HG03342 (cell line): ENCODE results near the gene CALML3.

Experiments used
- ATAC-seq: cut with Tn5 transposase; IDR thresholded peaks from one replicate; pipeline ENCODE4 v1.9.1; 2021; ENCODE audit warnings: mild to moderate bottlenecking, moderate library complexity; ENCODE audit not compliant: unreplicated experiment

Gene CALML3

DNA sequence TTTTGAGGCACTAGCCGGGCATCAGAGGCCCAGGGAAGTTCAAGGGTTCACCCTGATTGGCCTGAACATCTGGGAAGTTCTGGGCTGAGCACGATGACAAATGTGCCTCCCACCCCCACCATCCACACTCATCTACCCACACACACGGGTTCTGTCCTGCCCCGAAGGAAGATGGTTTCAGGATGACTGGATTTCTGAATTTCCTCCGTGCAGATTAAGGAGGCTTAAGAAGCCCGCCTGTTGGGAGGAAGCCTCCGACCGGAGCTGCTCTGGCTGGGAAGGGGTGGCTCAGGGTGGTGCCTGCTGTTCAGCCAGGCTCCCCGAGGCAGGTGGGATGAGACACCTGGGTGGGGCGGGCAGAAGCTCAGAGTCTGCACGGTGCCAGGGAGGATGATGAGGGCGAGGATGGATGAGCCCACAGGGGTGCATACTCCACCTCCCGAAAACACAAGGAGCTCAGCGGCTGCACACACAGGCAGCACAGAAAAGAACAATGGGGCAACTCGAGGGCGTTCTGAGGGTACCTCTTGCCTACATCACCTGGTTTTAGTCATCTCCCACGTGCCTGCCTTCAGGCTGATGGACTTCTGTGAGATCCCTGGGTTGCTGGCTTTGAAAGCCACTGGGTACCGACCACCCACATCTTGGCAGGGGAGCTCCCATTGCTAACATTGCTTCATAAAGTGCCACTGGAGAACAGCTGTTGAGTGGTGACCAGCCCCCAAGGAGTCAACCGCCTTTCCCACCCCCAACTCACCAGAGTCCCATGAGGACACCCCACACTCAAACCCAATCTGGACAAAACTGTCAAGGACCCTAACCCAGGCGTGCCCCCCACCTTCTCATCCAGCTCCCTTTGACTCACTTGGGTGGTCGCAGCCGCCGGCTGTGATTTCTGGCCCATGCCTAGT lies 41.2 kb downstream of the CALML3 start:
- ATAC-seq = no peak

DNA sequence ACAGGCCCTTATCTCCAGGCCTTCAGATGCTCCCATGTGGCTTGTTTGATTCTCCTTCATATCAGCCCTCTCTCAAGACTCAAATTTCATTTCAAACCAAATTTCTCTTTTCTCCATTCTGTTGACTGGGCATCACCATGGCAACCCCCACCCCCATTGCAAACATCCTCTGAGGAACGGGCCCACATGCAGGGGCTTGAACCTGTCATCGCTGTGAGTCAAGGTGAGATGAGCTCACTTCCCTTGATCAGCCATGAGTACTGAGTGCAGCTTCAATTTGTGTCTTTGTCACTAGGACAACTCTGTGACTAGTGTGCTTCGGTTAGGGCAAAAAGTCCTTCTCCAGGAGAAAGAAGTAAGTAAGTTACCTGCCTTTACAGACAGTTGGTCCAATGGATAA lies 41.9 kb downstream of the CALML3 start:
- ATAC-seq = no peak

DNA sequence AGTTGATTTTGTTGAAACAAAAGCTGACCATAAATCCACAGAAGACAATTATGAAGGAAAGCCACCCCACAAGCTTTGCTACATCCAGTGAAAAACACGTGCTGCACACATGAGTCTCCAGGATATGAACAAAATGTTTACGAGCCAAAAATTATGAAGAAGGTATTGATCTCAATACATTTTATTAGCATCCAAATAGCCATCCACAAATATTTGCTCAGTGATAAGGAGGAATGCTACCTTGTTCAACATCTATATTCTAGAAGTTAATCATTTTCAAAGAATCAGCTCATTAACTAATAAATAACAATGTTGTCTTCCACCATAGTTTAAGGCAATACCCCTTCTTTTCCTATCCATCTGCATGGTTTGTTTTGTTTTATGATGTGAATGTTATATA lies 42.7 kb downstream of the CALML3 start:
- no peak for ATAC-seq

DNA sequence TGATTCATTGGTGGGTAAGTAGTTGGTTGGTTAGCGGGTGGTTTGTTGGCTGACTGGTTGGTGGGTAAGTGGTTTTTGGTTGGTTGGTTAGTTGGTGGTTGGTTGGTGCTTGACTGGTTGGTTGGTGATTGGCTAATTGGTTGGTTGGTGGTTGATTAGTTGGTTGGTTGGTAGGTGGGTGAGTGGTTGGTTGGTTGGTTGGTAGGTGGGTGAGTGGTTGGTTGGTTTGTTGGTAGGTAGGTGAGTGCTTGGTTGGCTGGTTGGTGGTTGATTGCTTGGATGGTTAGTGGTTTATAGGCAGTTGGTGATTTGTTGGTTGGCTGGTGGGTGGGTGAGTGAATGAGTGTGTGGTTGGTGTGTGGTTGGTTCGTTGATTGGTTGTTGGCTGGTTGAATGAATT lies 44.2 kb downstream of the CALML3 start:
- no peak for ATAC-seq

DNA sequence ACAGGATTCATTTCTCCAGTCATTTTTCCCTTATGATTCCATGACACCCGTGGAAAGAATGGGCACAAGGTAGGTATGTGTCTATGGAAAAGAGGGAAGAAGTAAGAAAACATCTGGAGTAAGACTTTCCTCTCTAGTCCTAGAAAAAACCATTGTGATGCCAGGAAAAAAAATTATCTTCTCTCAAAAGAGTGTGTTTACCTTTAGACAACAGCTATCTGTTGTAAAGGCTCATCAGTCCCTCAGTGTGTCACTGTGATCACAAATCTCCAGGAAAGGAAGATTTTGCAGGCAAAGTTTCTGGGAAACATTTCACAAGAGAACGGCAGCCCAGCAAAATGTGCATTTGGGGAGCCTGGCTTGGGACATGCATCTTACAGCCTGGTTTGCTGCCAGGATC lies 44.8 kb downstream of the CALML3 start:
- no peak for ATAC-seq

DNA sequence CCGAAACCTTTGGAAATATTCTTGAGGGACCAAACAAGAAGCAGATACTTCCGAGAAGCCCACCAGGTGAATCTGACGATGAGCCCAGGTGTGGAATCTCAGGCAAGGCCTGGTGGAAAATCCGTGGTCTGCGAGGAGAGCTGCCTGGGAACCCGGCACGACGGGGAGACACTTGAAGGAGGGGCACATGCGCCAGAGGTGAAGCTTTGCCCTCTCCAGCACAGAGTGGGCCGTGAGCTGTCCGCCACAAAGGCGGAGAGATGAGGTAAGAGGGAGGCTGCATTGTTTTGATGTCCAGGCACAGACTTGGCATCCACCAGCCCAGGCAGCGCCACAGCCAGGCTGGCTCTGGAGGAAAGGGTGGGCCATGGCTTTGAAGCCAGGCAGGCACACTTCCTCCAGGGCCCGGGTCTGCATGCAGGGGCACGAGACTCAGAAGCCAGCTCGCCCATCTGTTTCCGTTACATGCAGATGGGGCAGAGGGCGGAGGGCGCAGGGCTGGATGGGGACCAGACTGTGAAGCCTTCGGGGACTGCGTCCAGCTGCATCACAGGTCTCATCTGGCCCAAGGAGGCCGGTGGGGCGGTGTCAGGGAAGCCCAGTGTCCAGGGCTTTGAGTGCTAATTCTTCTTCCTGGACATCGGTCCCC lies 45.4 kb downstream of the CALML3 start:
- no peak for ATAC-seq

DNA sequence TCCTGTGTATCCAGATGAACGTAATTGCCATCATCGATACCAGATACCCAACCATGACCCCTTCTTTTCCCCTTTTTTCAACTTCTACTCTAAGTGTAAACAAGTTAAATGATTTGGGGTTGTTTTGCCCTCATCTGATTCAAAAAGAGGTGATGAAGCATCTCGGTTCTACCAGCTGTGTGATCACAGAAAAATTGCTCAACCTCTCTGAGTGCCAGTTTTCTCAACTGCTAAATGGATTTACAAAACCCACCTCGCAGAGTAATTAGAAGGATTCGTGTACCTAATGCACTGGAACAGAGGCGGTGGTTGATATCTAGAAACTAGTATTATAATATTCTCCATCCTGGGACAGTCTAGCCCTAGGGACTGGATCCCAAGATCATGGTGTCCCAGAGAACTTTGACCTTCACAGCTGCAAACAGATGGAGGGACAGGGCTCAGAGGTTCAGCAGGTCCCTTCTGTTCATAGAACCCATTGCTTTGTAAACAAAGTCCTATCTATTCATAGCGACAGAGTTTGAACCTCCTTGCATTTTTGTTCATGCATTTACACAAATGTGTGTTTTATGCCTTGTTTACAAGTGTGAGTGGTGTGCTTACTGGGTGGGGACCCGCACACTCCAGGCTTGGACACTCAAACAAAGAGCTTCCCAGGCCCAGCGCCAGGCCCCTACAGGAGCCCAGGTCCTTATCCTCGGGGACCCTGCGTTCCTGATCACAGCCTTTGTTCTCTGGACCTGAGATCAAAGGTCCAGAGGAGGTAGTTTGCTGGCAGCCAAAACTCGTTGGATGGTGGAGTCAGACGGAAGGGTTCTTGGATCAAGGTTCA lies 46.4 kb downstream of the CALML3 start:
- no peak for ATAC-seq

DNA sequence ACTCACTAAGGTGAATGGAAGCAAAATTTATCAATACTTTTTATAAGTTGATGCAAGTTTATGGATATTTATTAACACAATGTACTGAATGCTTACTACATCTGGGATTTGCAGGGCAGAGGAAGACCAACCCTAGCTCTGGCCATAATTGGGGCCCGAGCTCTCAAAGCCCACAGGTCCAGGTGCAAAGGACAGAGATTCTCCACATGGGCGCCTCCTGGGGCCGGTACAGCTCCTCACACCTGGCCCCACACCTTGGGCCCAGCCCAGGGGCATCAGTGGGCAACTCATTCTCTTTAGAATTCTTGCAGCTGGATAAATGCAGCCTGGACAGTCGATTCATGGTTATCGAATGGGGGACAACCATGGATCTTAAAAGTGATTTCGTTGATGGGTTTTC lies 47.1 kb downstream of the CALML3 start:
- ATAC-seq = no peak

DNA sequence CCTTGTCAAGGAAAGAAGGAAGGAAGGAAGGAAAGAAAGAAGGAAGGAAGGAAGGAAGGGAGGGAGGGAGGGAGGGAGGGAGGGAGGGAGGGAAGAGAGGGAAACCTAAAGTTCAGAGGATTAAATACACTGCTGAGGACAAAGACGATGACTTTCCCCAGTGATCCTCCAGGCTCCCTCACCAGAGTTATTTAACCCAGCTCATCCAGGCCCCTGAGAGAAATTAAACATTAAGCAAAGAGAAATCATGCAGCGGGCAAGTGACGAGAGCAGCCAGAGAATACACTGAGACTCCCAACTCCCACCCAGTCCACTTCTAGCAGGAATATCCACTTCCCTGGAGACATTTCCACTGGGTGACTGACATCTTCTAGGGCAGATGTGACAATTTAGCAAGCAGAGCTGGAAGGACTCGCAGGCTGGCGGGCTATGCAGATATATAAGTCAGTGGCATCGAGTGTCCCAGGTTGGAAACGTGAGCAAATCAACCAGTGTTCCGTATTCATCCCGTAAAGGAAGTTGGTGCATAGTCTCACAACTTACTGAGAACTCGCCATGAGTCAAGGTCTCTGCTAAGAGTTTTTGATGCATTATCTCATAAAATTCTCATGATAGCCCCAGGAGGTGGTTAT lies 48.7 kb downstream of the CALML3 start:
- no peak for ATAC-seq

DNA sequence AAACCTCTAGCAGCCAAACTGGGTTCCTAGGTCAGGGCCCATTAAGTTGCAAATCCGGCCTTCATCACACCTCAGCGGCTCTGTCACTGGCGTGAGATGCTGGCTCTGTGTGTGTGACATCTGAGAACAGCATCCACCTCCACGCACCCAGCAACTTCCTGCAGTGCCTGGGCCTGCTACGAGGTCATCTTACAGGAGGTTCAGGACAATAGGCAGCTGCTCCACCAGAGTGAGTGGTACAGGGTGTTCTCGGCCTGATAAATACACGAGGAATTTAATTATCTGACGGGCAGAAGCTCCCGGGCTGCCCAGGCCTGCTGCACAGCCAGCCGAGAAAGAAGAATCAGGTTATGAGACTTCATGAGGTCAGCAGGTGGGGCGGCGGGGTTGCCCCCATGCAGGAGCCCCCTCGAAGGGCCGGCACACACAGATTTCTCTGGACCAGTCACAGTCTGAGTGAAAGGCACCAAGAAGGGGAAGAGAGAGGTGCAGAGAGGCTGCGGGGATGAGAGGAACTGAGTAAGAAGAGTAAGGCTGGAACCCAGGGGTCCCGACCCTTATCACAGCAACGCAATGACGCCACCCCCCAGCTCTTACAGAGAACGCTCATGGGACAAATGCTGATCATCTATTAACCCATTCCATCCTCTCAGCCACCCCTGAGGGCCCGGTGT lies 49.3 kb downstream of the CALML3 start:
- ATAC-seq = no peak

DNA sequence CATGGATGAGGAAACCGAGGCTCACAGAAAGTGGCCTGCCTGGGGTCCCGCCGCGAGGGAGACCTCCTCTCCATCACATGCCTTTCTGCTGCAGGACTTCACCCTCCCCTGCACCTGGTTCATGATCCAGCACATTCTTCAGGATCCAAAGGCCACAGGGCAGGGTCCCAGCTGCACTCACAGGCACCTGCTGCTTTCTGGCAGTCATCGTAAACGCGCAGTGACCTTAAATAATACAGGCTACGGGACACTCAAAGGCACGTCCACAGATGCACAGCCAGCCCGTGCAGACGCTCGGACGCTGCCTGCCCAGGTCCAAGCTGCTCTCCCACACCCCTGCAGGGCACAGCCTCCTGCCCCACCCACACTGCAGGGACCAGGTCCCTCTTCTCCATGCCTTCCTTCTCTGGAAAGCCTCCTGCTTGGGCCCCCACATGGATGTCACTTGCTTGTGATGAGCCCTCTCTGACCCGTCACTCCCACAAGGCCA lies 49.9 kb downstream of the CALML3 start:
- no peak for ATAC-seq

DNA sequence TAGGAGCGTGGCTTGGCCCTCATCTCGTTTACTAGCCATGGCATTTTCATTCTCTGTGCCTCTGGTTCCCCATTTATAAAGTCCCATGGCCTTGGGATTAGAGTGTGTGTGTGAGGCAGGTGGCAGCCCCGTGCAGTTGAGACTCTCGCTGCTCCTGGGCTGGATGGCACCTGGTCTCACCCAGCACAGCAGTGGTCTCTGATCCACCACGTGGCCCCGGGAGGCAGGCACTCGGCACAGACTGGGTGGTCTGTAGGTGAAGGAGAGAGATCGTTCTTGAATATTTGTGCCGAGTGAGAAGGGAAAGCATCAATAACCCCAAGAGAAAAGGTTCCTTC lies 50.4 kb downstream of the CALML3 start:
- ATAC-seq = no peak

DNA sequence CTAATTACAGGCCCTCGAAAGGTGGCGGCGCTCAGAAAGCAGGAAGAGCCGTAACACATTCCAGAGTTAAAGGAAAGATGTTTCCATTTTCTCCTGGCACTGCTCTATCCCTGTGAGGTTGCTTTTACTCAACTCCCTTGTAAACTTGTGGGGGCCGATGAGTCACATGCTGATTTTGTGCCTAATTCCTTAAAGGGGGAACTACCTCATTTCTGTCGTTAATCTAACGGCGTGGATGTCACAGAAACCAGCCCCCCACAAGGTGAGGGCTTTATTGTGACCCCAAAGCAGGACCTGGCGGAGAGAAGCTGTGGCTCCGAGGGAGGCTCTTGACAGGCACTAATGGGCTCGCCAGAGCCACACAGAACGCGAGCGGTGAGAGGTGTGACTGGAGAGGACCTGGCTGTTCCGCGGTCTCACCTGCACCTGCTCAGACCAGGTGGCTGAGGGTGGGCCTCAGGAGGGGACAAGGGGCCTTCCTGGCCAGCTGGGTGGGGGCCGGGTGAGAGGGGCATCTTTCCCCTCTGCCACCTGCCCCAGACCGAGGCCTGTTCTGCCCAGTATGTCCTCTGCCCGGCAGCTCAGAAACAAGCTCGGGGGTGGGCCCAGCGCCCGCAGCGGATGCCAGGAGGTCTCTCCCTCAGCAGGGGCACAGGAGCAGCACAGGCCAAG lies 50.9 kb downstream of the CALML3 start:
- ATAC-seq = no peak

DNA sequence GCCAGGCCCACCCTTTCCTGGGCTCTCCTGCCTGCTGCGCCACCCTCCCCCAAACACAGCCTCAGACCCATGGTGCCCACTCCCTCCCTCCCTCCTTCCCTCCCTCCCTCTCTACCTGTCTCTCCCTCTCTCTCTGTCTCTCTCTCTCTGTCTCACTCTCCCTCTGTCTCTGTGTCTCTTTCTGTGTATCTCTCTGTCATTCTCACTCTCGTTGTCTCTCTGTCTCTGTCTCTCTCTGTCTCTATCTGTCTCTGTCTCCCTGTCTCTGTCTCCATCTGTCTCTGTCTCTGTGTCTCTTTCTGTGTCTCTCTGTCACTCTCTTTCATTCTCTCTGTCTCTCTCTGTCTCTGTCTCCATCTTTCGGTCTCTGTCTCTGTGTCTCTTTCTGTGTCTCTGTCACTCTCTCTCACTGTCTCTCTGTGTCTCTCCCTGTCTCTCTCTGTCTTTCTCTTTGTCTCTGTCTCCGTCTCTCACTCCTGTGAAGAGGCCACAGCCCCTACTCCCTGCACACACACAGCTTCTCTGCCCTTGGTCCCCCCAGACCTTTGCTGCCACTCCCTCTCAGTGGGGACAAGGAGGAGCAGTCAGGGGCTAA lies 51.5 kb downstream of the CALML3 start:
- no peak for ATAC-seq
